Liver (tissue), 9 donors: ENCODE data around the gene KCNJ15. TPM values are rescaled to one million over a fixed set of nuclear protein-coding genes. Genes with fewer than 3 reads are reported as not detected.
A peak's percentile ranks its signal among the peaks of the same experiment; 100 is the strongest.

Experiments
- DNase-seq: peaks from one replicate; pipeline ENCODE4 v3.0.0-alpha.2; 2017; ENCODE audit warnings: low spot score
- H3K27ac ChIP-seq, 2 donors: one replicate each; pipeline ENCODE4 v1.7.0; 2013; ENCODE audit warnings: inconsistent platforms in 2 of 2, low read length in 2 of 2, control low read depth in 1 of 2, low read depth in 1 of 2, mild to moderate bottlenecking in 1 of 2
- H3K27me3 ChIP-seq, 4 donors: one replicate each; pipeline versions ENCODE4 v1.6.1 to v1.7.0; 2013; ENCODE audit warnings: low read length in 3 of 4, inconsistent platforms in 1 of 4, mild to moderate bottlenecking in 1 of 4, moderate library complexity in 1 of 4; ENCODE audit not compliant: control insufficient read depth in 4 of 4, insufficient read depth in 4 of 4
- H3K36me3 ChIP-seq, 4 donors: one replicate each; pipeline versions ENCODE4 v1.6.1 to v1.7.0; 2013; ENCODE audit warnings: low read length in 3 of 4, mild to moderate bottlenecking in 3 of 4, low read depth in 1 of 4, moderate library complexity in 1 of 4; ENCODE audit not compliant: control insufficient read depth in 4 of 4, insufficient read depth in 3 of 4
- H3K4me1 ChIP-seq, 4 donors: one replicate each; pipeline versions ENCODE4 v1.6.1 to v1.7.0; 2013; ENCODE audit warnings: low read length in 3 of 4, mild to moderate bottlenecking in 3 of 4, moderate library complexity in 1 of 4; ENCODE audit not compliant: control insufficient read depth in 4 of 4, insufficient read depth in 4 of 4
- H3K4me3 ChIP-seq, 3 donors: one replicate each; pipeline versions ENCODE4 v1.6.1 to v1.7.0; 2013; ENCODE audit warnings: low read length in 3 of 3, control low read depth in 1 of 3, low read depth in 1 of 3, mild to moderate bottlenecking in 1 of 3
- H3K9ac ChIP-seq, 2 donors: one replicate each; pipeline ENCODE4 v1.7.0; 2013; ENCODE audit warnings: low read length in 2 of 2, mild to moderate bottlenecking in 2 of 2, moderate library complexity in 2 of 2, control low read depth in 1 of 2, low read depth in 1 of 2
- H3K9me3 ChIP-seq, 4 donors: one replicate each; pipeline versions ENCODE4 v1.6.1 to v1.7.0; 2013; ENCODE audit warnings: low read length in 3 of 4; ENCODE audit not compliant: control insufficient read depth in 4 of 4
- EGR1 ChIP-seq, 2 donors: IDR thresholded peaks; 2 replicates each; pipeline ENCODE4 v1.6.1; 2016 to 2018; ENCODE audit warnings: antibody characterized with exemption in 2 of 2, low read depth in 2 of 2
- FOXA1 ChIP-seq: IDR thresholded peaks from 2 replicates; pipeline ENCODE4 v1.6.1; 2016; ENCODE audit warnings: antibody characterized with exemption
- FOXA2 ChIP-seq: IDR thresholded peaks from 2 replicates; pipeline ENCODE4 v1.6.1; 2016; ENCODE audit warnings: antibody characterized with exemption
- GABPA ChIP-seq, 2 donors: IDR thresholded peaks in 1 of 2; conservative IDR thresholded peaks in 1 of 2; 2 replicates each; pipeline ENCODE4 v1.6.1; 2016; ENCODE audit warnings: antibody characterized with exemption in 2 of 2, mild to moderate bottlenecking in 1 of 2, moderate library complexity in 1 of 2
- HNF4A ChIP-seq, 2 donors: conservative IDR thresholded peaks; 2 replicates each; pipeline ENCODE4 v1.6.1; 2016; ENCODE audit warnings: antibody characterized with exemption in 2 of 2, mild to moderate bottlenecking in 2 of 2
- HNF4G ChIP-seq: IDR thresholded peaks from 2 replicates; pipeline ENCODE4 v1.6.1; 2016; ENCODE audit warnings: antibody characterized with exemption
- NR2F2 ChIP-seq: IDR thresholded peaks from 2 replicates; pipeline ENCODE4 v1.6.1; 2016; ENCODE audit warnings: antibody characterized with exemption
- RAD21 ChIP-seq, 2 donors: IDR thresholded peaks; 2 replicates each; pipeline ENCODE4 v1.6.1; 2016; ENCODE audit warnings: antibody characterized with exemption in 2 of 2, mild to moderate bottlenecking in 2 of 2
- RXRA ChIP-seq, 2 donors: IDR thresholded peaks; 2 replicates each; pipeline ENCODE4 v1.6.1; 2017 to 2018; ENCODE audit warnings: antibody characterized with exemption in 2 of 2, mild to moderate bottlenecking in 1 of 2
- SP1 ChIP-seq: IDR thresholded peaks from 2 replicates; pipeline ENCODE4 v1.6.1; 2018; ENCODE audit warnings: antibody characterized with exemption, mild to moderate bottlenecking
- TAF1 ChIP-seq: conservative IDR thresholded peaks from 2 replicates; pipeline ENCODE4 v1.6.1; 2016; ENCODE audit warnings: antibody characterized with exemption, mild to moderate bottlenecking
- YY1 ChIP-seq: IDR thresholded peaks from 2 replicates; pipeline ENCODE4 v1.6.1; 2016; ENCODE audit warnings: antibody characterized with exemption, mild to moderate bottlenecking
- WGBS: extraction: QIAGEN DNeasy Blood & Tissue Kit; methylation state at CpG from one replicate; pipeline ENCODE4 v1.1.7; 2013; 5-methylcytosine and 5-hydroxymethylcytosine counted together
- polyA plus RNA-seq, 2 donors: library from polyadenylated mRNA; stranded (reverse) in 1 of 2; unstranded in 1 of 2; fragments of 200-250 nt in 1 of 2; fragments of >200 nt in 1 of 2; fragmentation: Nextera tagmentation in 1 of 2; extraction: Ambion mirVana in 1 of 2; gene quantifications; one replicate each; pipeline versions ENCODE4 v1.2.1 to v1.2.3, GENCODE V29; 2013 to 2015
- total RNA-seq, 2 donors: library from RNA; depleted of rRNA; stranded (reverse); fragments of >200 nt; gene quantifications; one replicate each; pipeline ENCODE4 v1.2.3, GENCODE V29; 2014
- TF ChIP-seq, protein P1 (sequence below): IDR thresholded peaks from 2 replicates; pipeline ENCODE4 v1.6.1; 2016; ENCODE audit warnings: antibody characterized with exemption
- TF ChIP-seq, protein P2 (sequence below): fragments of 150-350 bp; IDR thresholded peaks from 2 replicates; pipeline ENCODE4 v1.5.1; 2017; ENCODE audit warnings: improper control_type of control experiment, low read depth, low read length; ENCODE audit not compliant: missing input control
- TF ChIP-seq, protein P3 (sequence below): IDR thresholded peaks from 2 replicates; pipeline ENCODE4 v1.6.1; 2016; ENCODE audit warnings: antibody characterized with exemption, mild to moderate bottlenecking
- TF ChIP-seq, protein P4 (sequence below): IDR thresholded peaks from 2 replicates; pipeline ENCODE4 v1.6.1; 2016; ENCODE audit warnings: antibody characterized with exemption
- TF ChIP-seq, protein P5 (sequence below): IDR thresholded peaks from 2 replicates; pipeline ENCODE4 v1.6.1; 2016; ENCODE audit warnings: antibody characterized with exemption
- donor health status: healthy.
- donor health status: healthy.
- donor health status: healthy.
- donor health status: healthy.
- donor health status: healthy.

Gene KCNJ15
- total and polyA plus RNA-seq, 4 donors: 0.61 to 4.8 (median 2.2) TPM

DNA sequence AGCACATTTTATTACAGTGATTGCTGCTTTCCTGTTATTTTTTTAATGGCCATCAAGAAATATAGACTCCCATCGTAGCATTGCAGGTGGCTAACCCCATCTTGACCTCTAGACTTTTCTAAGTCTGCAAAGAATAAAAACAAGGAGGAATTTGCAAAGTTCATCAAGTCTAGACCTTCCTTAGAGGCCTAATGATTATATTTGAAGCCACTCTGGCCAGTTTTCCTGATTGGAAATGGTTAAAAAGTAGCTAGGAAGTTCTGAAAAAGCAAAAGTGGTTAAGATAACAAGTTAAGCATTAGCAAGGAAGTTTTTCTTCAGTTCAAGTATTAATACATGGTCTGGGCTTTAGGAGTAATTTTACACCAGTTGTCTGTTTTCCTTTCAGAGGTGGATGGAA is 16.7 kb upstream of the KCNJ15 start:
- H3K27me3 ChIP-seq: no peaks in the 10 kb centered on the region
- no peaks in the 10 kb centered on the region for H3K9me3 ChIP-seq
- H3K9ac ChIP-seq: no peak overlapping the region
- no peak for DNase-seq
- TF ChIP-seq, protein P1, sequence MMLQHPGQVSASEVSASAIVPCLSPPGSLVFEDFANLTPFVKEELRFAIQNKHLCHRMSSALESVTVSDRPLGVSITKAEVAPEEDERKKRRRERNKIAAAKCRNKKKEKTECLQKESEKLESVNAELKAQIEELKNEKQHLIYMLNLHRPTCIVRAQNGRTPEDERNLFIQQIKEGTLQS: no peak
- TF ChIP-seq, protein P2, sequence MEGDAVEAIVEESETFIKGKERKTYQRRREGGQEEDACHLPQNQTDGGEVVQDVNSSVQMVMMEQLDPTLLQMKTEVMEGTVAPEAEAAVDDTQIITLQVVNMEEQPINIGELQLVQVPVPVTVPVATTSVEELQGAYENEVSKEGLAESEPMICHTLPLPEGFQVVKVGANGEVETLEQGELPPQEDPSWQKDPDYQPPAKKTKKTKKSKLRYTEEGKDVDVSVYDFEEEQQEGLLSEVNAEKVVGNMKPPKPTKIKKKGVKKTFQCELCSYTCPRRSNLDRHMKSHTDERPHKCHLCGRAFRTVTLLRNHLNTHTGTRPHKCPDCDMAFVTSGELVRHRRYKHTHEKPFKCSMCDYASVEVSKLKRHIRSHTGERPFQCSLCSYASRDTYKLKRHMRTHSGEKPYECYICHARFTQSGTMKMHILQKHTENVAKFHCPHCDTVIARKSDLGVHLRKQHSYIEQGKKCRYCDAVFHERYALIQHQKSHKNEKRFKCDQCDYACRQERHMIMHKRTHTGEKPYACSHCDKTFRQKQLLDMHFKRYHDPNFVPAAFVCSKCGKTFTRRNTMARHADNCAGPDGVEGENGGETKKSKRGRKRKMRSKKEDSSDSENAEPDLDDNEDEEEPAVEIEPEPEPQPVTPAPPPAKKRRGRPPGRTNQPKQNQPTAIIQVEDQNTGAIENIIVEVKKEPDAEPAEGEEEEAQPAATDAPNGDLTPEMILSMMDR: no peak
- TF ChIP-seq RXRA (IDR thresholded peaks at IDR 0.05): no peak
- no peak for TF ChIP-seq FOXA2
- TF ChIP-seq RAD21 (IDR thresholded peaks at IDR 0.05): no peak
- H3K4me1 ChIP-seq: no peaks in the 10 kb centered on the region
- 72% methylated on average over 1 of the region's 1 CpG for WGBS
- H3K4me3 ChIP-seq: no peak overlapping the region
- H3K36me3 ChIP-seq: no peaks in the 10 kb centered on the region
- no peak overlapping the region for H3K27ac ChIP-seq

DNA sequence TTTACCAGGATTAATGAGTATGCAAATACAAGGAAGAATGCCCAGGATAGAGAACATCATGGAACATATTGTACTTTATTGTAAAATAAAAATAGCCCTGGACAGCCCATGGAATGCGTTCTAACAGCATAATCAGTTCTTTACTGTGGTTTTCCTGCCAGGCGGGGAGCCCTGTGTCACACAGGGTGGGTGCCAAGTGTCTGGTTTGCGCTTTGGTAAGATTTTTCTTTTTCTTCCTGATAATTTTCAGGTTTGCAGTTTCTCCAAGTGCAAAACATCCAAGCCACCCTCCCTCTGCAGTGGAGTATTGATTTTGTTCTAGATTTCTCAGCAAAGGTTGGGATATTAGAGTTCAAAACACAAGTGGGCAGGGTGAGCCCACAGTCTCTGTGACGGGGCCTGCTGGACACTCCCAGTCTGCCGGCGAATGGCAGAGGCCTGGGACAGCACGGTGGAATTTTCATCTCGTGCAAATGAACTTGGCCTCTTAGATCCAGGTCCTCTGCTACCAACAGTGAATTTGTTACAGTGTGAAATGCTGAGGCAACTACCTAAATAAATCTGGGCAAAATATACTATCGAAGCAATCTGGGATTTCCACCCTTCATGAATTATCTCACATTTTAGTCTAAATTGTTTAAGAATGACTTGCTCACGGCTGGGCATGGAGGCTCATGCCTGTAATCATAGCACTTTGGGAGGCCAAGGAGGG is 15.6 kb upstream of the KCNJ15 start:
- Histone ChIP-seq H3K9ac (no peak overlapping the region), H3K27me3 (no peaks in the 10 kb centered on the region), H3K36me3 (no peaks in the 10 kb centered on the region), H3K4me3 (no peak overlapping the region), H3K27ac (no peak overlapping the region), H3K9me3 (no peaks in the 10 kb centered on the region), H3K4me1 (no peaks in the 10 kb centered on the region)
- DNase-seq: no peak
- TF ChIP-seq, protein P3, sequence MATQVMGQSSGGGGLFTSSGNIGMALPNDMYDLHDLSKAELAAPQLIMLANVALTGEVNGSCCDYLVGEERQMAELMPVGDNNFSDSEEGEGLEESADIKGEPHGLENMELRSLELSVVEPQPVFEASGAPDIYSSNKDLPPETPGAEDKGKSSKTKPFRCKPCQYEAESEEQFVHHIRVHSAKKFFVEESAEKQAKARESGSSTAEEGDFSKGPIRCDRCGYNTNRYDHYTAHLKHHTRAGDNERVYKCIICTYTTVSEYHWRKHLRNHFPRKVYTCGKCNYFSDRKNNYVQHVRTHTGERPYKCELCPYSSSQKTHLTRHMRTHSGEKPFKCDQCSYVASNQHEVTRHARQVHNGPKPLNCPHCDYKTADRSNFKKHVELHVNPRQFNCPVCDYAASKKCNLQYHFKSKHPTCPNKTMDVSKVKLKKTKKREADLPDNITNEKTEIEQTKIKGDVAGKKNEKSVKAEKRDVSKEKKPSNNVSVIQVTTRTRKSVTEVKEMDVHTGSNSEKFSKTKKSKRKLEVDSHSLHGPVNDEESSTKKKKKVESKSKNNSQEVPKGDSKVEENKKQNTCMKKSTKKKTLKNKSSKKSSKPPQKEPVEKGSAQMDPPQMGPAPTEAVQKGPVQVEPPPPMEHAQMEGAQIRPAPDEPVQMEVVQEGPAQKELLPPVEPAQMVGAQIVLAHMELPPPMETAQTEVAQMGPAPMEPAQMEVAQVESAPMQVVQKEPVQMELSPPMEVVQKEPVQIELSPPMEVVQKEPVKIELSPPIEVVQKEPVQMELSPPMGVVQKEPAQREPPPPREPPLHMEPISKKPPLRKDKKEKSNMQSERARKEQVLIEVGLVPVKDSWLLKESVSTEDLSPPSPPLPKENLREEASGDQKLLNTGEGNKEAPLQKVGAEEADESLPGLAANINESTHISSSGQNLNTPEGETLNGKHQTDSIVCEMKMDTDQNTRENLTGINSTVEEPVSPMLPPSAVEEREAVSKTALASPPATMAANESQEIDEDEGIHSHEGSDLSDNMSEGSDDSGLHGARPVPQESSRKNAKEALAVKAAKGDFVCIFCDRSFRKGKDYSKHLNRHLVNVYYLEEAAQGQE: no peak
- TF ChIP-seq NR2F2 (no peak), FOXA1 (no peak), HNF4G (no peak), HNF4A (conservative IDR thresholded peaks at IDR 0.05) (peak in 1 of 2 donors; percentile 9), EGR1 (IDR thresholded peaks at IDR 0.05; ENCODE audit: low read depth in 2 of 2) (no peak), GABPA (IDR thresholded peaks at IDR 0.05 in 1 of 2, conservative IDR thresholded peaks at IDR 0.05 in 1 of 2) (no peak), RXRA (IDR thresholded peaks at IDR 0.05) (no peak), RAD21 (IDR thresholded peaks at IDR 0.05) (no peak), SP1 (peak; percentile 37), YY1 (no peak), TAF1 (no peak), FOXA2 (no peak)
- TF ChIP-seq, protein P2: no peak
- TF ChIP-seq, protein P4, sequence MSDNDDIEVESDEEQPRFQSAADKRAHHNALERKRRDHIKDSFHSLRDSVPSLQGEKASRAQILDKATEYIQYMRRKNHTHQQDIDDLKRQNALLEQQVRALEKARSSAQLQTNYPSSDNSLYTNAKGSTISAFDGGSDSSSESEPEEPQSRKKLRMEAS: no peak
- TF ChIP-seq, protein P5, sequence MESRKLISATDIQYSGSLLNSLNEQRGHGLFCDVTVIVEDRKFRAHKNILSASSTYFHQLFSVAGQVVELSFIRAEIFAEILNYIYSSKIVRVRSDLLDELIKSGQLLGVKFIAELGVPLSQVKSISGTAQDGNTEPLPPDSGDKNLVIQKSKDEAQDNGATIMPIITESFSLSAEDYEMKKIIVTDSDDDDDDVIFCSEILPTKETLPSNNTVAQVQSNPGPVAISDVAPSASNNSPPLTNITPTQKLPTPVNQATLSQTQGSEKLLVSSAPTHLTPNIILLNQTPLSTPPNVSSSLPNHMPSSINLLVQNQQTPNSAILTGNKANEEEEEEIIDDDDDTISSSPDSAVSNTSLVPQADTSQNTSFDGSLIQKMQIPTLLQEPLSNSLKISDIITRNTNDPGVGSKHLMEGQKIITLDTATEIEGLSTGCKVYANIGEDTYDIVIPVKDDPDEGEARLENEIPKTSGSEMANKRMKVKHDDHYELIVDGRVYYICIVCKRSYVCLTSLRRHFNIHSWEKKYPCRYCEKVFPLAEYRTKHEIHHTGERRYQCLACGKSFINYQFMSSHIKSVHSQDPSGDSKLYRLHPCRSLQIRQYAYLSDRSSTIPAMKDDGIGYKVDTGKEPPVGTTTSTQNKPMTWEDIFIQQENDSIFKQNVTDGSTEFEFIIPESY: no peak
- TF ChIP-seq, protein P1: no peak
- 70% methylated on average over 10 of the region's 10 CpGs for WGBS
